Activated T-helper 1 cell treated with anti-CD3 and anti-CD28 coated beads, Interleukin-12 subunit alpha, Interleukin-12 subunit beta, Interleukin-2, Interleukin-4 antibody, amounts not matched to agents 30 ng/mL and 10 ng/mL and 1 ng/mL, durations not matched to agents 14 hours and 24 hours and 36 hours (primary cell): Measurements from ENCODE around the gene SPATA16. TPM values are rescaled to one million over a fixed set of nuclear protein-coding genes. Genes with fewer than 3 reads are reported as not detected.
"Not testable (repeated sequence)": the region's sequence is repeated elsewhere in the genome, so short reads cannot be mapped to it uniquely, and the experiment has no call there.

Experiments used
- DNase-seq: peaks from one replicate; pipeline ENCODE4 v3.0.0; 2021; ENCODE audit warnings: low spot score
- H3K27ac Mint-ChIP-seq: one replicate; pipeline ENCODE4 v1.8.0; 2021; ENCODE audit warnings: mild to moderate bottlenecking, mixed read lengths
- H3K27me3 Mint-ChIP-seq: one replicate; pipeline ENCODE4 v1.8.0; 2022; ENCODE audit warnings: mild to moderate bottlenecking, moderate library complexity, mixed read lengths; ENCODE audit not compliant: insufficient read depth
- H3K36me3 Mint-ChIP-seq: one replicate; pipeline ENCODE4 v1.8.0; 2021; ENCODE audit warnings: low read depth, mixed read lengths
- H3K4me1 Mint-ChIP-seq: one replicate; pipeline ENCODE4 v1.8.0; 2021; ENCODE audit warnings: low read depth, mixed read lengths
- H3K4me3 Mint-ChIP-seq: one replicate; pipeline ENCODE4 v1.8.0; 2021; ENCODE audit warnings: mild to moderate bottlenecking, moderate library complexity, mixed read lengths
- H3K9me3 Mint-ChIP-seq: one replicate; pipeline ENCODE4 v1.8.0; 2021; ENCODE audit warnings: mixed read lengths
- intact Hi-C: fragments of 100-400 bp; cut with micrococcal nuclease; formaldehyde crosslinking; loops from one replicate; pipeline ENCODE4 v1.15.1; 2024
- total RNA-seq: library from RNA; stranded (reverse); gene quantifications from 2 replicates; pipeline ENCODE4 v1.2.3, GENCODE V29; 2022

Gene SPATA16
- total RNA-seq, 1 donor from 2014 or later: not detected

DNA sequence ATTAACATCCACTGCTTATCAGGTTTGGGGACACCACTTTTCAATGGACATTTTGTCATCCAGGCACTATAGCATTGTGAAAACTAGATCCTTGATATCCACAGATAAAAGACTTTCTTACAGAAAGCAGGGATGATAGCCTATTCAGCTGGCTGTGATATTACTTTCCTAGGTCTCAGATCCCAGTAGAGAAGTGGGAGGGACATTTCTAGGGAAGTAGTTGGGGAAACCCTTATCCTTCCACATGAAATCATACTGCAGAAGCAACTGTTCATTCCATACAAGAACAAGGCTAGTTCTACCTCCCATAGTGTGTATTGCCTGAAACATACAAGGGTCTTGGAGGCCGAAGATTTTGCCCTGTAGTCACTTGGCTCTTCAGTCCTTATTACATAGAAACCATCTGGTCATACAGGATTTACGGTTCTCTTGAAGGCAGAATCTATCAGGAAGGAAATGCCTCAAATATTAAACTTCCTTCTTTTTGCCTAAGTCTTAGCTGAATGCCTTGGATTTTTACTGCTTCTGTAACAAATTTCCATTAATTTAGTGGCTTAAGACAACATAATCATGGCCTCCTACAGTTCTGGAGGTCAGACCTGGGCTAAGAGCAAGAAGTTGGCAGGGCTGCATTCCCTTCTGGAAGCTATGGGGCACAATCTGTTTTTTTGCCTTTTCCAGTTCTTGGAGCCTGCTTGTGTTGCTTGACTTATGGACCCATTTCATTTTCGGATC, 271.1 kb downstream of the SPATA16 start:
- intact Hi-C loops: no loop called here
- DNase-seq: no peak
- no peak overlapping the region for H3K4me3 Mint-ChIP-seq
- H3K27ac Mint-ChIP-seq: no peak overlapping the region
- H3K36me3 Mint-ChIP-seq: no peaks in the 10 kb centered on the region
- no peaks in the 10 kb centered on the region for H3K4me1 Mint-ChIP-seq
- peaks cover 7% of the 10 kb centered on the region for H3K27me3 Mint-ChIP-seq
- no peaks in the 10 kb centered on the region for H3K9me3 Mint-ChIP-seq

- H3K4me1 Mint-ChIP-seq: no peaks in the 10 kb centered on the region
- no peaks in the 10 kb centered on the region for H3K9me3 Mint-ChIP-seq
- intact Hi-C loops: no loop called here
- H3K36me3 Mint-ChIP-seq: no peaks in the 10 kb centered on the region
- no peak for DNase-seq
- peaks cover 4% of the 10 kb centered on the region for H3K27me3 Mint-ChIP-seq
- no peak overlapping the region for H3K4me3 Mint-ChIP-seq
- H3K27ac Mint-ChIP-seq: no peak overlapping the region
Measured at GRCh38 chr3:172869368-172869771, 271.7 kb downstream of the SPATA16 start.

- Mint-ChIP-seq H3K9me3 (no peaks in the 10 kb centered on the region), H3K4me3 (no peak overlapping the region), H3K36me3 (no peaks in the 10 kb centered on the region), H3K27ac (no peak overlapping the region), H3K27me3 (peaks cover 4% of the 10 kb centered on the region), H3K4me1 (no peaks in the 10 kb centered on the region)
- no peak for DNase-seq
- intact Hi-C loops: no loop called here
Measured at GRCh38 chr3:172868582-172869200, 272.3 kb downstream of the SPATA16 start.

GRCh38 chr3:172866726-172867350, 274.2 kb downstream of the SPATA16 start:
- not testable (repeated sequence) for H3K27me3 Mint-ChIP-seq

GRCh38 chr3:172859041-172859440, 282.0 kb downstream of the SPATA16 start:
- H3K4me3 Mint-ChIP-seq: no peak overlapping the region
- H3K36me3 Mint-ChIP-seq: no peaks in the 10 kb centered on the region
- intact Hi-C loops: no loop called here
- no peak for DNase-seq
- no peaks in the 10 kb centered on the region for H3K4me1 Mint-ChIP-seq
- H3K27me3 Mint-ChIP-seq: peaks cover 4% of the 10 kb centered on the region
- H3K27ac Mint-ChIP-seq: no peak overlapping the region
- no peaks in the 10 kb centered on the region for H3K9me3 Mint-ChIP-seq

More at GRCh38 chr3:172866726-172867350, 274.2 kb downstream of the SPATA16 start:
- intact Hi-C loops, H3K4me1 Mint-ChIP-seq, H3K36me3 Mint-ChIP-seq, H3K27ac Mint-ChIP-seq, H3K4me3 Mint-ChIP-seq, DNase-seq, H3K9me3 Mint-ChIP-seq: not testable (repeated sequence)

DNA sequence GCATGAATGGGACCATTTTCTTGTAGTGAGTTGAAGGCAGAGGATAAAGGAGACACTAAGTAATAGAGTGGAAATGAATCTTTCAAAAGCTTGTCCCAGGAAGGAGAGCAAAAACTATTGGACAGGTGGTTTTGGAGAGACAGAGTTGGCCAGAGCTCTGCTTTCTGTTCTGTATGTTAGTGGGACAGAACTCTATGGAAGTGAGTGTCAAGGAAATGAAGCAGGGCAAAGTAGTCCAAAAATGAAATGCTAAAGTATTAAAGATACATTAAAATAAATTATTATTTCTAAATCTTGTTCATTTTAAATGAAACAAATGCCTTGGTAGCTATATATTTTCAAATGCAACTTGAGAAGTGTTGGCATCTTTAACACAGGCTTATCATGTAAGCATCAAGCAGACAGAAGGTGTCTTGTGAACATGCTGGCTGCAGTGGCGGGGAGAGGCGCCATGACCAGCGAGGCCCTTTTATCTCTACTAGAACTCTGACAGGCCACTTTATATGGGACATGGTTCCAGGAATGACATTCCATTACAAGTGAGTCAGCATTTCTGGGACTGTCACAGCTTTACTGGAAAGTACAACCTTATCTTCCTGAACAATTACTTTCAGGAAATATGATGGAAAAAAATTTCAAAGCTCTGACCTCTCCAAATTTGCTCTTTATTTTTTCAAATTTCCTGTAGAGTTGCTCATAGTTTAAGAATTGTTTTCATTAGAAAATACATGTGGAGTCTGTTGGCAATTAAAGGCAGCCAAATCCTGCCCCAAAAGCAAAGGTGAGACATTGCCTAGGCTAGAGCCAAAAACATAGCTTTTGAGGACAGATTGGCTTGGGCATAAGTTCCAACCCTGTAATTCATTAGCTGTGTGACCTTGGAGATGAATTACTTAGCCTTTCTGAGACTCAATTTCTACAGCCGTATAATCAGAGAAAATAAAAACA, 284.0 kb downstream of the SPATA16 start:
- Mint-ChIP-seq H3K27me3 (peaks cover 4% of the 10 kb centered on the region), H3K9me3 (no peaks in the 10 kb centered on the region), H3K4me3 (no peak overlapping the region), H3K27ac (no peak overlapping the region), H3K36me3 (no peaks in the 10 kb centered on the region), H3K4me1 (no peaks in the 10 kb centered on the region)
- intact Hi-C loops: no loop called here
- DNase-seq: no peak

- Mint-ChIP-seq H3K4me3 (no peak overlapping the region), H3K4me1 (no peaks in the 10 kb centered on the region), H3K27me3 (peaks cover 4% of the 10 kb centered on the region), H3K36me3 (no peaks in the 10 kb centered on the region), H3K27ac (no peak overlapping the region), H3K9me3 (no peaks in the 10 kb centered on the region)
- DNase-seq: no peak
- intact Hi-C loops: no loop called here
Measured at GRCh38 chr3:172855037-172855436, 286.0 kb downstream of the SPATA16 start.

- Mint-ChIP-seq H3K27ac (no peak overlapping the region), H3K36me3 (no peaks in the 10 kb centered on the region), H3K27me3 (peaks cover 3% of the 10 kb centered on the region), H3K4me3 (no peak overlapping the region), H3K9me3 (no peaks in the 10 kb centered on the region), H3K4me1 (no peaks in the 10 kb centered on the region)
- intact Hi-C loops: no loop called here
- DNase-seq: no peak
Measured at GRCh38 chr3:172853921-172854666, 286.9 kb downstream of the SPATA16 start.

DNA sequence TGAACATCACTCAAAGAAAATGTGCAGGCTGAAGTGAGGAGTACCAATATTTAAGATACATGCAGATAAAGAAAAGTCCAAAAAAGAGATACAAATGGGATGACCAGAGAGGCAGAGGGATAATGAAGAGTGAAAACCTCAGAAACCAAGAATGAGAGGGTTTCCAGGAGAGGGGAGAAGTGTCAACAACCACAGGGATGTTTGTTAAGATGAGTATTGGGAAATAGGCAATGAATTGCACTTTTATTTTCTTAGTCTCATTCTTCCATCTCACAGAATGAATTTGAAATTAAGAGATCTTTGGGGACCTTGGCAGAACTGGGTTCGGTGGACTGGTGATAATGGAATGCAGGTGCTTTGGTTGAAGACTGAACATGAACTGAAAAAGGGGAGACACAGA, 288.0 kb downstream of the SPATA16 start:
- H3K36me3 Mint-ChIP-seq: no peaks in the 10 kb centered on the region
- intact Hi-C loops: no loop called here
- peaks cover 5% of the 10 kb centered on the region for H3K27me3 Mint-ChIP-seq
- H3K4me3 Mint-ChIP-seq: no peak overlapping the region
- no peaks in the 10 kb centered on the region for H3K9me3 Mint-ChIP-seq
- H3K4me1 Mint-ChIP-seq: no peaks in the 10 kb centered on the region
- no peak for DNase-seq
- H3K27ac Mint-ChIP-seq: no peak overlapping the region

DNA sequence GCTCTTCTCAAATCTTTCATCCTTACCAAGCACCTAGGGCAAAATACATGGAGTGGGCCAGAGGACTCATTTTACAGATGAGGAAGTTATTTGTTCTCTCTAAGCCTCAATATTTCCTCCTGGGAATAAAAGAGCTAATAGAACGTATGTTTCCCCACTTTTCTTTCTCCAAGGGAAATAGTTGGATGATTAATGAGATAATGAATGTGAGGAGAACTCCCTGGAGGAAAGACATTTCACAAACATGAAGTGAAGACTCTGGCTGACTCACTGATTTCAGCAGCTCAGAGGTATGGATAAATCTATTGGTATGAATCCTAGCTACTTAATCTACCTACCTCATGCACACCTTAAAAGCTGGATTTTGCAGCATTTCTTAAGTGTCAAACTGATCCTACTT, 292.1 kb downstream of the SPATA16 start:
- Mint-ChIP-seq H3K27ac (no peak overlapping the region), H3K27me3 (peaks cover 4% of the 10 kb centered on the region), H3K4me3 (no peak overlapping the region), H3K9me3 (no peaks in the 10 kb centered on the region), H3K36me3 (no peaks in the 10 kb centered on the region), H3K4me1 (no peaks in the 10 kb centered on the region)
- intact Hi-C loops: no loop called here
- no peak for DNase-seq

GRCh38 chr3:172847292-172847691, 293.7 kb downstream of the SPATA16 start:
- Mint-ChIP-seq H3K9me3 (no peaks in the 10 kb centered on the region), H3K36me3 (no peaks in the 10 kb centered on the region), H3K4me3 (no peak overlapping the region), H3K27ac (no peak overlapping the region), H3K27me3 (peaks cover 4% of the 10 kb centered on the region), H3K4me1 (no peaks in the 10 kb centered on the region)
- intact Hi-C loops: no loop called here
- no peak for DNase-seq

DNA sequence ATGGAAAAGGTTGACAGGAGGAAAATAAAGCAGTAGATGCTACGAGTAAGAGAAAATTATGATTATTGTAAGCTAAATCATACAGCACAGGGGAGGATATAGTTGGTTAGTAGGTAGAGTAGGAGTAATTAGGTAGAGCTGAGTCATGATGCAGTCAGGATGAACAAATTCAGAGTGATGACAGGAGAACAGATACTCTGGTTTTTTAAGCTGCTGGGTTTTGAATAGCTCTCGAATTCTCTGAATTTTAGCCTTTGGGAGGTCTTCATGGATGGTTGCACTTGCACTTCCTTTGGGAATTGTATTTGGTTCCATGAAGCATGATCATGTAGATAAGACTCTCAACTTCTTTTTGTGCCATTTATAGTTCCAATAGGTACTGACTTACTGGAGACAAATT, 294.3 kb downstream of the SPATA16 start:
- no peaks in the 10 kb centered on the region for H3K4me1 Mint-ChIP-seq

More for the DNA sequence above, 294.3 kb downstream of the SPATA16 start:
- Mint-ChIP-seq H3K27me3 (peaks cover 4% of the 10 kb centered on the region), H3K27ac (no peak overlapping the region), H3K36me3 (no peaks in the 10 kb centered on the region), H3K9me3 (no peaks in the 10 kb centered on the region), H3K4me3 (no peak overlapping the region)
- intact Hi-C loops: no loop called here
- no peak for DNase-seq
